HG03460 (cell line): ENCODE measurements around the gene PTPRT.
"Not testable (repeated sequence)": the region's sequence is repeated elsewhere in the genome, so short reads cannot be mapped to it uniquely, and the experiment has no call there.

Experiments used
- ATAC-seq: cut with Tn5 transposase; IDR thresholded peaks from one replicate; pipeline ENCODE4 v1.9.1; 2021; ENCODE audit not compliant: unreplicated experiment

PTPRT gene

DNA sequence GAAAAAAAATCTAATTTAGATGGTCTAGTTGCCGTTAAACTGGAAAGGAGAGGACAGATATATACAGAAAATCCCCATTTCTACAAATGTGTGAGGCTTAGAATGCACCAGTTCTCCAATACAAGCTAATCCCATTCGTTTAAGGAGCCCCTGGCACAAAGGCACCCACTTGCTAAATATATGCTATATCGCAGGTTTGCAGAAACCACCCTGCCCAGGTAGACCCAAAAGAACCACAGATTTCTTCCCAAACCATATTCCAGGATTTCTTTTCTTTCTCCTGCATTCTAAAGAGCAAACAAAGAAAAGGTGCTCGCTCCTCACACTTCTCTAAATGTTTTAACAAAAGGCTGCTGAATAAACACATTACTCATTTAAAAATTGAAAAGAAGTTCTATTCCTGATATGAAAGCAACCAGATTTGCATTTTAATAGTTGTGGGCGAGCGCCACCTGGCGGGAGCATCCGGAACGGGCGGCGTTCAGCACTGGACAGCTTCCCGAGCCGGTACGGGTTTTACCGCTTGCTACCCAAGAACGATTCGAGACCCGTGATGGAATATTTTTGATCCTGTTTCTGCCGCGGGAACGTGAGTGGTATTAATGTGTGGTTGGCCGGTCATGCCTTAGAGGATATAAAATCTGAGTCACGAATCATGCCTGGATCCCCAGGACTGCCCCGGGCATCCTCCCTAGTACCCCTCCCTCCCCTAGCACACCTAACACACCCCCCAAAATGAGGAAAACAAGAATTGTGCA, 2.1 kb downstream of the PTPRT start:
- no peak for ATAC-seq

- no peak for ATAC-seq
Observed at GRCh38 chr20:43186312-43186711, 3.4 kb downstream of the PTPRT start.

DNA sequence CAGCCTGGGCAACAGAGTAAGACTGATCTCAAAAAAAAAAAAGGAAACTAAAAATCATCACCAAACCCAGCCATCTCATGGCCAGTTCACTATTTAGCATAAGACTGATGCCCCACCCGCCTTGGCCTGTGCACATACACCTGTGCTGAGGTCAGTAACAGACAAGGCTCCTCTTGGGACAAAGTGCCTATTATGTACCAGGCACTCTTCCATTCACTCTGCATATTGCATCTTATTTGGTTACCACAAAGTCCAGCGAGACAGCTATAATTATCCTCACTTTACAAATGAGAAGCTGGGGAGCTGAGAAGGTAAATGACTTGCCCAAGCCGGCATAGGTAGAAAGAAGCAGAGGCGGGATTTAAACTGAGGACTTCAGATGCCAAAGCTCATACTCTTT, 3.8 kb downstream of the PTPRT start:
- no peak for ATAC-seq

GRCh38 chr20:43183536-43184070, 6.1 kb downstream of the PTPRT start:
- ATAC-seq: no peak

GRCh38 chr20:43178080-43178479, 11.6 kb downstream of the PTPRT start:
- no peak for ATAC-seq

- no peak for ATAC-seq
Observed at GRCh38 chr20:43176726-43177125, 13.0 kb downstream of the PTPRT start.

- ATAC-seq: no peak
Observed at GRCh38 chr20:43171930-43172329, 17.8 kb downstream of the PTPRT start.

- no peak for ATAC-seq
Observed at GRCh38 chr20:43170771-43171170, 18.9 kb downstream of the PTPRT start.

- ATAC-seq: no peak
Observed at GRCh38 chr20:43167615-43168014, 22.1 kb downstream of the PTPRT start.

- no peak for ATAC-seq
Observed at GRCh38 chr20:43167021-43167420, 22.7 kb downstream of the PTPRT start.

GRCh38 chr20:43165611-43166010, 24.1 kb downstream of the PTPRT start:
- ATAC-seq: no peak

DNA sequence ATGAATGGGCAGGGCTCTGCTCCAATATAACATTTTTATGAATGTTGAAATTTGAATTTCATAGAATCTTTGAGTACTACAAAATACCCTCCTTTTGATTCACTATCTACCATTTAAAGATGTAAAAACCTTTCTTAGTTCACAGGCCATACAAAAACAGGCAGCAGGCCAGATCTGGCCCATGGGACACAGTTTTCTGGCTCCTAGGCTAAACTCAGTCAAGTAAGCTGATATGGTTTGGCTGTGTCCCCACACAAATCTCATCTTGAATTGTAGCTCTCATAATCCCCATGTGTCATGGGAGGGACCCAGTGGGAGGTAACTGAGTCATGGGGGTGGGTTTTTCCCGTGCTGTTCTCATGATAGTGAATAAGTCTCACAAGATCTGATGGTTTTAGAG, 25.0 kb downstream of the PTPRT start:
- not testable (repeated sequence) for ATAC-seq

DNA sequence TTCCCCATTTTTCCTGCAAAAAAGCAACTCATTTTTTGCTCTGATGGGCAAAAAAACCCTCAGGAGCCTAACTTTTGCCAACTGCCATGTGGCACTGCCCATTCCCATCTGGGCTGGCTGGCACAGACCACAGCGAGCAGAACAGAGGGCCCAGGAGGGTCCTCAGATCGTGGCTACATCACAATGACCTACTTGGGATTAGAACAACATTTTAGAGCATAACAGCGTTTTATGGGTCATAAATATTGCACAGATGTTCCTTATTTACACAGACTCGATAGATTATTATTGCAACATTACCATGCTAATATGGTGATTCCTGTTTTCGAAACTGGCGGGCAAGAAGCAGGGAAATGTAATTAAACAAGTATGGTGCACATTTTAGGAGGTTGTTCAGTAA, 28.0 kb downstream of the PTPRT start:
- no peak for ATAC-seq

DNA sequence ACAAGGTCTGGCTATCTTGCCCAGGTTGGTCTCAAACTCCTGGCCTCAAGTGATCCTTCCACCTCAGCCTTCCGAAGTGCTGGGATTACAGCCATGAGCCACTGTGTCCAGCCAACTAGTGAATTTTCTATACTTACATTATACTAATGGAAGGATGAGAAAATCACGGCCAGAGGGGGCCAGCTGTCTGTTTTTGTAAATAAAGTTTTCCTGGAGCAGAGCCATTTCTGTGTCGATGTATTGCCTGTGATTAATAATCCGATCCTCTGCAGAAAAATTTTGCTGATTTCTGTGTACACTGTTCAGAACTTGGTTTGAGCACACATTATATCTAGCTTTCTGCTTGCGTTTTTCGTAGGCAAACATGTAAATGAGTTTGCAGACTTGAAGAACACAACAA, 28.8 kb downstream of the PTPRT start:
- no peak for ATAC-seq

DNA sequence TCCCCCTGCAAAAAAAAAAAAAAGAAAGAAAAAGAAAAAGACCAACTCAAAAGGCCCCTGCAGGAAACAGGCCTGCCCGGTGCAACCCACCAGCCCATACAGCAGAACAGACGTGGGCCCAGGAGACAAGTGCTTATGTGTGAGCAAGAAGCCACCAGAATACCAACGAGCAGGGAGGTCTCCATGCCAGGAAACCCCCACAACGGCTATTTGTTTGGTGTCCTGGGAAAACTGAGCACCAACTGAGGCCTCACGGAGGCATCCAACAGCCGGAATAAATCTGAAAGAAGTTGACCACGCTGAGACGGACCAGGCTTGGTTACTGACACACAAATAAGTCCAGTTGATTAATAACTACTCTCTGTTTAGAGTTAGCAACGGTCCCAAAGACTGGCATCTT, 29.7 kb downstream of the PTPRT start:
- no peak for ATAC-seq

- no peak for ATAC-seq
Observed at GRCh38 chr20:43155366-43156100, 34.2 kb downstream of the PTPRT start.

- ATAC-seq: no peak
Observed at GRCh38 chr20:43151901-43152300, 37.8 kb downstream of the PTPRT start.

DNA sequence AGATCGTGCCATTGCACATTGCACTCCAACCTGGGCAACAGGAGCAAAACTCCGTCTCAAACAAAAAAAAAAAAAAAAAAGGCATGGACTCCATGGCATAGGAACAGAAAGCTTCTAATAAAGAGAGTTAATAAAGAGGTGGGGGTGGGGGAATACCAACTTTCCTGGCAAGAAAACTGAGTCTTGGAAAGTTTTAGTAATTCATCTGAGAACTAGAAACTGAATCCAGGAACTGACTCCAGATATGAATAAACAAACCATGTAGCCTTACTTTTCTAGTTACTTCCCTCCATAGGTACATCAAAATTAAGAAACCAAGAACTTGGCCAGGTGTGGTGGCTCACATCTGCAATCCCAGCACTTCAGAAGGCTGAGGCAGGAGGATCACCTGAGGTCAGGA, 38.5 kb downstream of the PTPRT start:
- no peak for ATAC-seq

- no peak for ATAC-seq
Observed at GRCh38 chr20:43140726-43141125, 49.0 kb downstream of the PTPRT start.

DNA sequence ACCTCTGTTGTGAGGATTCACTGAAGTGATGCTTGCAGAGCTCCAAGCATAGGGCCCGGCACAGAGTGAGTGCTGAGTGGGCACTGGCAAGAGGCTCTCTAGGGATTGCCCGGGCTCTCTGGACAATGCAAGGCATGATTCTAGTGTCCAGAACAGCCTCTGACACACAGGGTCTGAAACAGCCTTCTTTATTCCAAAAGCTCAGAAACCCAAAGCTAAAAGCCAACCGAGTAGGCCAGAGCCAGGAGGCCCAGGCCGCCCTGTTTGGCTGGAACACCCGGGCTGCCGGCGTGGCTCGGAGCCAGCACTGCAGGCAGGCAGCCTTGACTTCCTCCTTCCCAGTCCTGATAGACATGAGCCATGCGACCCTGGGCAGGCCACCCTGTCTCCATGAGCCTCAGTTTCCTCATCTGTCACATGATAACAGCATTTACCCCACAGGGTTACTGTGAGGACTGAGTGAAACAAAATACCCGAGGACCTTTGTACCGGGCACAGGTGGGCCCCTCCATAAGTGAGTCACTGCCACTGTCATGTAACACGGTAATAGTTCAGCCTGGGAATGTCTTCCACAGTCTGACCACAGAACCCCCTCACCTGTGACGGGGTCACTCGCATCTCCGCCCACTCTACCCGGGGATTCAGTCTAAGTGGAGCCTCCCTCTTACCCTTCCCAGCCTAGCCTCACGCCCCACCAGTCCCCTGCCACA, 51.5 kb downstream of the PTPRT start:
- ATAC-seq: no peak

DNA sequence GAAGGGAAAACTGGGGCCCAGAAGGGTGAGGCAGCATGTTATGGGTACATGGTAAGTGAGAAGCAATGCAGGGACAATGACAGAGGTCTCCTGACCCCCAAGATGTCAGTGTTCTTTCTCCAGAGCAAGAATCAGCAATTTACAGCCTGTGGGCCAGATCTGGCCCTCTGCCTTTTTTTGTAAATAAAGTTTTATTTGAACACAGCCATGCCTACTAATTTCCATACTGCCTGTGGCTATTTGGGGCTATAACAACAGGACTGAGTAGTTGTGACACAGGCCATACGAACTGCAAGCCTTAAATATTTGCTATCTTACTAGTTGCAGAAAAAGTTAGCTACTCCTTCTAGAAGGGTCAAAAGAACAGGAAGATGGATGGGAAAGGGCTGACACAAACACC, 52.5 kb downstream of the PTPRT start:
- ATAC-seq: no peak

- ATAC-seq: no peak
Observed at GRCh38 chr20:43124241-43124640, 65.5 kb downstream of the PTPRT start.
